ENCODE results near the gene ITIH4.

The ITIH4 gene

DNA sequence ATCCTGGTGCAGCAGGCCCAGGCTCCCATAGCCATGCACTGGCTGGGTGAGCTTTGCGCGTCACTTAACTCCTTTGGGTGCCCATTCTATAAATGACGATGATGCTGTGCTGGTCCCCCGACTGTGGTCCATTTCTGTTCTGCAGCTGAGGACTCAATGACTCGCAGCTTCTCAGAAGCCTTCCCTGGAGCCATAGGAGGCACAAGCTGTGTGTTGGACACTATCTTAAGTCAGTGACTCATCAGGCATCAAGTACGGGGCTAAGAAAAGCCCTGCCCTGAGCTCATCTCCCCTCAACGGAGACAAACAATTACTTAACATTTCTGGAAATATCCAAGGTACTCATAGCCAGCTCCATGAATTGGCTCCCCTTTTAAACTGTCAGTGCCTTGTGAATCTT lies 18.1 kb upstream of the ITIH4 start:
- no peak for DNase-seq (ENCODE audit: low read depth, low spot score)

DNA sequence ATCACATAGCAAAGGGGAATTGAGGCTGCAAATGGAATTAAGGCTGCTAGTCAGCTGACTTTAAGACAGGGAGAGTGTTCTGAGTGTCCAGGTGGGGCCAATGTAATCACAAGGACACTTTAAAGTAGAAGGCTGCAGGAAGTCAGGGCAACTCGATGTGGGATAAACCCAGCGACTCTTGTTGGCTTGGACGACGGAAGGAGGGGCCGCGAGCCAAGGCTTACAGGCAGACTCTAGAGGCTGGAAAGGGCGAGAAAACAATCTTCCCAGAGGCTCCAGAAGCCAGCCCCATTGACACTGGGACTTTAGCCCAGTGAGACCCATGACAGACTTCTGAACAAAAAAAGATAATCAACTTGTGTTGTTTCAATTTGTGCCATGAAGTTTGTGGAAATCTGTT lies 17.3 kb upstream of the ITIH4 start:
- DNase-seq (ENCODE audit: low read depth, low spot score) = no peak

DNA sequence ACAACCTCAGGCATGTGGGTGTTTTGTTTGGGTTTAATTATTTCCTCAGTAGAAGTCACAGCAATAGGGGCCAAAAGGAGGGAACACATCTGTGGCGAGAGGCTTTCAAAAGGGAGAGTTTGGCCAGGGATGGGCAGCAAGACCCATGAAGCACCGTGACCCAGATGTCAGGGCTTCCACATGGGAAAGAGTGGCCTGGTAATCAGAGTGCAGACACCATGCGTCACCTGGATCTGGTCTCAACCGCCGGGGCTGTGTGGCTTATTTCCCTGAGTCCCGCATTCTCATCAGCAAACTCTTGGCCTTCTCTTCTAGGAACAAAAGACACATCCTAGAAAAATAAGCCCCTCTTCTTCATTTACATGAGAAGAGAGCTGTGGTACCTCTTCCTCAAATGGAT lies 16.8 kb upstream of the ITIH4 start:
- no peak for DNase-seq (ENCODE audit: low read depth, low spot score)

DNA sequence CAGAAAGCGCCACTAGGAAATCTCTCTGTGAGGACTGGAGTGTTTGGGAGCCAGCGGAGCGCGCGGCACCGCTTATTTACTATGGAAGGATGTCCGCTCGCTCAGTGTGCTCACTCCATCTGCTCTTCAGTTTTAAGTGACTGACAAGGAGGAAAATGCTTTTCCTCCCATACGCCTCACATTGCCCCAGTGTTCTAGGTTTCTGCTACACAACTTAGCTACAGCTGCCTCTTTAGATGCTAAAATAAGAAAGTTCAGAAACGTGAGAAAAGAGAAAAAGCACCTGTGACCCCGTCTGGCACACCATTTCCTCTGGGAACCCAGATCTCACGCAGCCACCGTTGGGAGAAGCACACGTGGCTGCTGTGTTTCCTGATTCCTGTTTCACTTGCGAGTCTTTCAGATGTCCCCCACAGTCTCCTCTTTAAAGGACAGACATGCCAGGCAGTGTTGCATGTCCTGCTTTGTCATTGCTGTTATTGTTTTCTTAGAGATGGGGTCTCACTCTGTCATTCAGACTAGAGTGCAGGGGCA lies 16.0 kb upstream of the ITIH4 start:
- DNase-seq (ENCODE audit: low read depth, low spot score) = no peak

DNA sequence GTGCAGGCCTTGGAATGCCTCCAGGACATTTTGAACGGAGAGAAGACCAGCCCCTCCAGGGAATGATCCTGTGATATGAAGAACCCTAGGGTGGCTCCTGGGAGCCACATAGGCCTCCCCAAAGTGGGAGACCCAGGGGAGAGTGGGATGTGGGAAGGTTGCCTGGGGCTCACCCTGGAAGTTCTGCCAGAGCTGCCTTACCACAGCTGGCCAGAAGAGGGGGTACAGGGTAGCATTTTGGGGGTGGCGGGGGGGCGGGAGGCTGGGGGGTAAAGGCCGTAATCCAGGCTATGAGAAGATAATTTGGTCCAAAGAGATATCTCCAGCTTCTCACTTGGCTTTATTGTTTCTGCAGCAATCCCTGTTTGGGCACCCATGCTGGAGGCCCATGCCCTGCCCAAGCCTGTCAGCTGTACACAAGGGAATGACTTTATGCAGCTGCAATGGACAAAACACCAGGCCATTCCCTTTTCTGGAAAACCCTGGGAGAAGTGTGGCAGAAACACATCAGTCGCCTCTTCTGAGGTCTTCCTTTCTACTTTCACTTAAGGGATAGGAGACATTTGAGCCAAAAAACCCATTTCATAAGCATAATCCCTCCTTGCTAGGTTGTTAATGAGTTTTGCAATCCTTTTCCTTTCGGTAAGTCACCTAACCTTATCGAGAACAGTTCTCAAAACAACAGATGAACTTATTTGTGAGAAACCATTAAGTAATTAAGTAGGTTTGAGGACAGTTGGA lies 15.4 kb upstream of the ITIH4 start:
- no peak for DNase-seq (ENCODE audit: low read depth, low spot score)

DNA sequence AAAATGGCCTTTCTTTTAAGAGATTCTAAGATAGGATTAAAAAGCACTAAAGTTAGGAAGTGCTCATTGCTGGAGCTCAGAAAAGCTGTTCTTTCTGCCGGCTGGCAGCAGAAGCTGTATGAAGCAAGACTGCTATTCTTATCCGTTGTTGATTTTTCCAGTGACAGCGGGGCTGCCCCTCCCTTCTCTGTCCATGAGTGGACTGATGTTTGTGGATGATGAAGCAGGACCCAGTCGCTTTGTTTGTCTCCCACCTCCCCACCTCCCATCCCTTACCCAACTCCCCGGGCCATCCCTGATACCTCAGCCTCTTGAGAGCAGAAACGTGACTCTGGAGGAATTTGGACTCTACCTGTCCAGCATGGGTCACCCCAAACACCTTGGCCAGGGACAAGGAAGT lies 14.7 kb upstream of the ITIH4 start:
- DNase-seq (ENCODE audit: low read depth, low spot score) = no peak

DNA sequence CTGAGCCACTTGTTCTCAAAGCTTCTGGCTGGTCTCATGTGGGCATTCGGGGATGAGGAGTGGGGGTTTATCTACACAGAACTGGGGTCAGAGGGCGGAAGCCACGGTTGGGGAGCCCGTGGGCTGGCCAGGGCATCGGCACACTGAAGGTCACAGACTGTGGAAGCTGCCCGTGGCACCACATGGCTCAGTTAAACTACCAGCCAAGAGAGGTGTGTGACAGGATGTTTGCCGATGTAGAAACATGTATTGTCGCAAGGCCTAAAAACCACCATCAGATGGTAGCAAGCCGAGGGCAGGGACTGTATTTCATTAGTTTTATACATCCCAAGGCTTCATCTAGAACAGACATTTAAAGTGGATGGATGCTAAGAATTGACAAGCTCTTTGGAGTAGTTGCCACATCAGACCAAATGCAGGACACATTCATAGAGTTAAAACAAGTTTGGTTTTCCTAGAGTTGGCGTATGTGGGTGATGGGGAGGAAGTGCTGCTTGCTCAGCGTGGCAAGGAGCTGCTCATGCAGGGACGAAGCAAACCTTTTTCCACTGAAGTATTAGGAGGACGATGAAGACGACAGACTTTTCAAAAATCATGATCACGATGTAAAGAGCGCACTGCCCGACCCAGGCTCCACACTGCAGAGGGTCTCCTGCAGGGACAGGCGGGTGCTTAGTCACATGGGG lies 14.0 kb upstream of the ITIH4 start:
- DNase-seq (ENCODE audit: low read depth, low spot score) = no peak

DNA sequence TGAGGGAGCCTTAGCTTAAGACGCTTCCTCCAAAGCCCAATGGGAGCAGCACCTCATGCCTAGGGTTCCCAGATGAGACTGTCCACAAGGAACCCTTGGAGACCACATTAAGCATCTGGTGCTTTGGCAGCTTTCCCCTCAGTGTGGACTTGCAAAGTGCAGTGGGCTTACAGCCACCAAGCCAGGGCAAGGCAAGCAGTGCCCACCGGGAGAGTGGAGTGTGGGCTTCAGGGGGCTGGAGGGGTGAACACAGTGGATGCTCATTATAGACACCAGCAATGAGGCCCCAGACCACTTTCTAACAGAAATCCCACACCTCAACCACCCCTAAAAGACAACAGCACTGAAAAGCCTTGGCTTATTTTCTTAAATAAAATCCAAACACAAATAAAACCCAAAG lies 13.4 kb upstream of the ITIH4 start:
- DNase-seq (ENCODE audit: low read depth, low spot score) = no peak

DNA sequence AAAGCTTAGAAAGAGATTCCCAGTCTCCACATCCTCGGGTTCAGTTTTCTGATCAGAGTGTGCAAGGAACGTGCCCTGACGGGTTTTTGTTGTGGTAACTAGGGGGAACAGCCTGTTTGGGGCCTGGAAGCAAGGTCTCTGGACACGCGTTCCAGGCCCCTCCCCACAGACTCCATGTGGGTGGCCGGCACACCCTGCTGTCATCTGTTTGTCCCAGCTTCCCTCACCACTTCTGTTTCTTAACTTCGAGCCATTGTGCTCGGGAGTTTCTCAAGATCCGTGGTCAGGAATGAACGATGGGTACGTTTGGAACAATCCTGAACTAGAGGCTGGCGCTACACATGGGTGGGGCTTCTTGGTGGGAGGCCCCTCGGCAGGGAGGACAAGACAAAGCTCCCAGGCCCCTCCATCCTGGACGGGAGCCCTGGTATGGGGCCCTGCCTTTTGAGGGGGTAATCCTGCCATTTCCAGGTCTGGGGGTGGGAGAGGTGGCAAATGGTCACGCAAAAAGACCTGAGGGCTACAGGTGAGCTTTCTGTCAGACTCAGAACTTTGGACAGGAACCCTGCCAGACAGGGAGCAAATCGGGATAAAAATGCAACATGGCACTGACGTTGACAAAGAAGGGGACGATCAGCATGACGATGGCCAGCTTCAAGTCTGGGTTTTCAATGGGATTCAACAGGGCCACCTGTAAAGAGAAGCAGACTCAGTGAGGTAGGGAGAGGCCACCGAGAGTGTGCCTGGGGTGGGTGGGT lies 12.8 kb upstream of the ITIH4 start:
- DNase-seq (ENCODE audit: low read depth, low spot score) = no peak

DNA sequence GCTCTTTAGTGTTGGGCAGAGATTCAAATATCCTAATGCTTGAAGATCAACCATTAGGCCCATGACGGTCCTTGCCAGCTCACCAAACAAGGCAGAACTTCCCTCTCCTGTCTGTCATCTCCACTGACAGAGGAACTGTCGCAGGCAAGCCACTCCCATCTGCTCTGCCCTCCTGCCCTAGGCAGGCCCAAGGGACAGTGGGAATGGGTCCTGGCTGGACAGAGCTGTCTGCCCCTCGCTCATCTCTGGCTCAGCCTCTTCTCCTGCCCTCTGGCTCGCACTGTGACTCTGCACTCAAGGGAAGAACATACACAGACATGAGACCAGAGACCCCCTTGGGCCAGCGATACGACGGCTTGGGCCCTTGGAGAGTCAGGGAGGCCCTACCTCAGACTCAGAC lies 12.0 kb upstream of the ITIH4 start:
- DNase-seq (ENCODE audit: low read depth, low spot score) = no peak

DNA sequence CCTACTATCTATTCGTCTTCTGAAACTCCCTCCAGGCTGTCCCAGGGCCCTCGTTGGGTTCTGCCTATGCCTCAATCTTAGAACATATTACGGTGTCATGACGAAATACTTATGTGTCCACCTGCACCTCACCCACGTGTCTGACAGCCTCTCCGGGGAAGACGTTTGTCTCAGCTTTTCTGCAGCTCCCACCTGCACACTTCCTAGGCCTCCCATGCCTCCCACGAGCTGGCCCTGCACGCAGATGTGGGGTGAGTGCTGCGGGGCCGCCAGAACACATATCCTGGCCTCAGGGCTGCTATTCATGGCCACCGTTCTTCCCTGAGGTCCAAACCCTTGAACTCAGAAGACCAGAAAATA lies 11.5 kb upstream of the ITIH4 start:
- DNase-seq (ENCODE audit: low read depth, low spot score) = no peak

DNA sequence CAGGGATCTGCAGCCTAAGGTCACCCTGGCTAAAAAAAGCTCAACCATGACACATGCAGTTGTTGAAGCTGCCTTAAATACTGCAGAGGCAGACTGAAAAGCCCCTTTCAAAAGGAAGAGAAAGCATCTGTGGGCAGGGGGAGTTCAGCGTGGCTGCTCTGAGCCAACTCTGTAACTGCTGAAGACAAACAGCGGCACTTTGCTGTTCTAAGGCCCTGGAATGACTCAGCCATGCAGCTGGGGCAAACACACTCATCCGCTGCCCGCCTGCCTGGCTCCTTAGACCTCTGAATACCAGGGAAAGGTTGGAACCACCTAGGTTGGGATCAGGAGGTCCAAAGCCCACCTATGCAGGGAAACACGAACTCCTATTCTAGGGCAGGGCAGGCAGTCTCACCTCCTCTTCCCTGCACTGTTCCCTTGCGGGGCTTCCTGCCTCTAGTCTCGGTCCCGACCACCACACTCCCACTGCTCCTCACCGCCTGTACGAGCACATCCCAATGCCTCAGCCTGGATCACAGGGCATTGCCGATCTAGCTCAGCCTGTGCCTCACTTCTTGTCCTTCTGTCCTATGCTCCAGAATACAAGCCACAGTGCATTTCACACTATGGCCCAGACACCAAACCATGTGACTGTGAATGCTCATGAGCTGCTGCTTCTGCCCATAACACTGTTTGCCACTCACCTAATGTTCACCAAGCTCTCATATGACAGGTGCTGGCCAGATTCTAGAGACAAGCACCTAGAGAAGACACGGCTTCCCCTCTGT lies 10.9 kb upstream of the ITIH4 start:
- no peak for DNase-seq (ENCODE audit: low read depth, low spot score)

DNA sequence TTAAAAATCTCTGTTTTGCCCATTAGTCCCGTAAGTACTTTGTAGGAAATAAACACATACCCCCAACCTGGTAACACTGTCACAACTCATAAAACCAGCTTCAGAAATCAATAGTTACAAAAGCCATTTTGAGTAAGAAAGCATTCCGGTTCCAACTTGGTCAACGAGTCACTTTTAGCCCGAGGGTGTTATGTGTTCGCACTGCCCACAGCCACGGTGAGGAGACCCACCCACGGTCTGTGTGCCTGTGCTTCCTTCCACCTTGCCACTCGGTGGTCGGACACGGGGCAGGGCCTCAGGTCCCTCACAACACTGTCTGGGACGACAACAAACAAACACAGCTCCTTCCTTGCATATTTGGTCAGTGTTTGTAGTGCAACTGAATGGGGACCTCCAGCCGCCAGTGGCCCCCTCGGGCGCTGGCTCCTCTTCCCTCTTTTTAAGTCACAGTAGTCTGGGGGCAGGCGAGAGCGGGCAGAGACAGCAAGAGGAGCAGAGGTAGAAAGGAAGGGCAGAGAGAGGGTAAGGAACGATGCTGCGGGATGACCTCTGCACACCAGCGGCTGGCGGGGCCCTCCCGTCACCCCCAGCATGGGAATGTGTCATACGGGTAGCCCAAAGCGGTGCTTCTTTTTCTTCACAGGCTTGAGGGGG lies 9.5 kb upstream of the ITIH4 start:
- no peak for DNase-seq (ENCODE audit: low read depth, low spot score)

DNA sequence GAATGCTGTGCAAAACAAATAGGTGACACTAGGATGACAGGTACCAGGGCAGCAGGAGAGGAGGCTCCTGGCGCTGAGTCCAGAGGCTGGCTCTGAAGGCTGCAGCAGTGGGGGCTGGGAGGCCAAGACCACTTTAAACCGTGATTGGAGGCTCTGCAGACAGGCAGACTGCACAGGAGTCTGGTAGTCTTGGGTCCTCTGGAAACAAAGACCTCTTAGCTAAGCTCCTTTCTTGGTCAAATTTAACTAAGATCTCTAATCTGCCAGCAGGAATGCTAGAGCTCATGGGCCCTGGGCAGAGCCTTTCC lies 8.8 kb upstream of the ITIH4 start:
- DNase-seq (ENCODE audit: low read depth, low spot score) = no peak

DNA sequence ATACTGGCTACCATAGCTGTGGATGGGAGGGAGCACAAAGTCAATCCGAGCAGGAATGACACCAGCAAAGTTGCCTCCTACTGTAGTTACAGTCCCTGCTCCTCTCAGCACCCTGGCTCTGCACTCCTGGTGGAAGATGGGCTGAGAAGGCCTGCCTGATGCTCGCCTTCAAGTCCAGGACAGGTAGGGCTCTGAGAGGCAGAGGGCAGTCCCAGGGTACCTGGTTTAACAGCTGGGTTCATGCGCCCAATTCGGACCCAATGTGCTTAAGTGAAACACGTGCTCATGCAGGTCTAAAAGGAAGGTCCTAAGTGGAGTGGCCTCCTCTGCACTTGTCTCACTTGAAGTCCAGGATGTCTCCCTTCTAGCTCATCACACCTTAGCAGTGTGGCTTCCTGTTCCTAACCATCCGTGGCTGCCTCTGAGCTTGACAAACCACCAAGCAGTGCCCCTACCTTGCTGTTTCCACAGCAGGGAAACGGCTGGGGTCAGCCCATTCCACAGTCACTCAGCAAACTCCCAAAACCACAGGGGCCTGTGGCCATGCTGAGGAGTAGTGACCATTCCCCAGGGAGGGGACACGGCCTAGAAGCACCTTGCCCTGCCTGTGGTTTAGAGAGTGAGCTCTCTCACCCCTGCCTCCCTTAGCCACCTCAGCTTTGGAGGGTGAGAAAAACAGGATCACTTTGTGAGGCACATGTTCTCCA lies 8.2 kb upstream of the ITIH4 start:
- DNase-seq (ENCODE audit: low read depth, low spot score) = no peak

DNA sequence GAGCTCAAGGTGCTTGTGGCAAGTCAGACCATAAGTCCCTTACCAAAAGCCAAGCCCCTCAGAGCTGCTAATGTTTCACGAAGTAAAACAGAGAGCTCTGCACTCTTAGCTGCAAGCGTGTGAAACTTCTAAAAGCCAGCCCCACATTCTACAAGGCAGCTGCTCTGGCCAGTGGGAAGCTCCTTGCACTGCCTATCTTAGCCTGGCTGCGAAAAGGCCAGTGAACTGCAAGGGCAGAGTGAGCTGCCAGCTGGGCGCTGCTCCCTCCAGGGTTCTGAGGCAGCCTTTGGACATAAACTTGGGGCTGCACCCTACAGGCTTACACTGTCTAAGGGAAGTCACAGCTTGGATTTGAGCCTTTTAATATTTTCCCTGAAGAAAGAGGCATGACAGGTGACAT lies 6.5 kb upstream of the ITIH4 start:
- no peak for DNase-seq (ENCODE audit: low read depth, low spot score)

DNA sequence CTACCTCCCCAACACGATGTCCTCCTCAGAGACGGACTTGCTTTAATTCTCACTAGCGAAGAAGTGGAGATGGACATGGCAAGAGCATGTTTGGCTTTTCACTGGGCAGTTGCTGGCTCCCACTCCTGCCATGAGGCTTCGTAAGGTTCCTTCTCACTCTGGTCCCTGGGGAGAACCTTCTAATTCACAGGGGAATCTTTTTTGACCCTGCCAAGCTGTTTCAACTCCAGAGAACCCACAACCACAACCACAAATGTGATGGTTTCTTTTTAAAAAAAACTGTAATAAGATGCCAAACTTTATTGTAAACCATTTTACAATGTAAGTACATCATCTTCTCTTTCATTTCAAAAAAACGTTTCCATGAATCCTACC lies 6.0 kb upstream of the ITIH4 start:
- no peak for DNase-seq (ENCODE audit: low read depth, low spot score)

DNA sequence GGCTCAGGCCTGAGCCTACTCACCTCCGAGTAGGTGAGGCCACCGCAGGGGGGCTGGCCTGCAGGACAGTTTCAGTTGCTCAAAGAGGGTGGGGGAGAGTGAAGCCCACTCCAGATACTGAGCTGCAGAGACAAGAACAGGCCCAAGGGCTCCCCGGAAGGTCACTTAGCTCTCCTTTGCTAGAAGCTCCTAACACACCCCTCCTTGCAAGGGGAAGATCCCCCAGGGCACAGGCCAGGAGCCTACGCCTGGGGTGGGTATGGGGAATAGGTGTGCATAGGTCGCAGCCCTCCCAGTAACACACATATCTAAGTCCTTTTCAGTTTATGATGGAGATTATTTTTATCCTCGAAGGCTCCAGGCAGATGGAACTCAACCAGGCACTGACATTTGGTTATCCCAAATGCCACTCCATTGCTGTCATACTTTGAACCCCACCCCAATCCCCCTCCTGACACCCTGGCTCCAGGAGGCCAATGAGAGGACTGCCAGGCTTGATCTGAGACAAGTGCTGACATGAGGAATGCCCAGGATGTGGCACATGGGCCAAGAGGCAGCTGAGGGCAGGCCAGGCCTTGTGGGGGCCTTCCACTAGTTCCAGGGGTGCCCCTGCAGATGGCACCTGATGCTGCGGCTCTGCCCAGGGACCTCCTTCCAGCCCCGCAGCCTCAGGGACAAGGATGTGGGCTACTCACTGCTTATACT lies 5.4 kb upstream of the ITIH4 start:
- no peak for DNase-seq (ENCODE audit: low read depth, low spot score)

DNA sequence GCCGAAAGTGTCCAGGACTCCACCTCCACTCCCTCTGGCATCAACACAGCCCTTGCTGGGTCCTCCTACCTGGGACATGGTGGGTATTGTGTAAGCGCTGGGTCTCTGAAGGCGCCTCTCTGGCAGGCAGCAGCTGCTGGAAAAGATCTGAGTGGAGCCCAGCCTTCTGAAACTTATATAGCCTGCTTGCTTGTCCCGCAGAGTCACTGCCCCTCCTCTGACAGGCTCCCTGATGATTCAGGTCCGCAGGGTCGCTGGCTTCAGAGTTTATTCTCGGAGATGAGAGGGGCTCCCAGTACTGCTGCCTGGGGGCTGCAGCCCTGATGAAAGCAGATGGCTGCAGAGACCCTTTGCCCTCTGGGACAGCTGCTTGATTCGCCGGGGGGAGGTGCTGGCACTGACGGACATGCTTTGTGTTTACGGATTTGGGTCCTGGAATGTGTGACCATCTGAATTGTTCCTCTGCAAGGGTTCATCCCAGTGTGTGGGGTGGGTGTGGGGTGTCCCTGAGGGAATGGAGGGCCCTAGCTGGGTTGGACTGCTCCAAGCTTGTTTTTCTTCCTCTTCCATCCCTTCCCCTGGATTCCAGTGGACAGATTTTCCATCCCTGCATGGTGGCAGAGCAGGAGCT lies 4.5 kb upstream of the ITIH4 start, which contains the start of gene MUSTN1:
MUSTN1 (minus strand) TSS at position 149 of the 631 bp plus-strand sequence; CDS start at position 78, 71 bp downstream.
- DNase-seq (ENCODE audit: low read depth, low spot score) = no peak

DNA sequence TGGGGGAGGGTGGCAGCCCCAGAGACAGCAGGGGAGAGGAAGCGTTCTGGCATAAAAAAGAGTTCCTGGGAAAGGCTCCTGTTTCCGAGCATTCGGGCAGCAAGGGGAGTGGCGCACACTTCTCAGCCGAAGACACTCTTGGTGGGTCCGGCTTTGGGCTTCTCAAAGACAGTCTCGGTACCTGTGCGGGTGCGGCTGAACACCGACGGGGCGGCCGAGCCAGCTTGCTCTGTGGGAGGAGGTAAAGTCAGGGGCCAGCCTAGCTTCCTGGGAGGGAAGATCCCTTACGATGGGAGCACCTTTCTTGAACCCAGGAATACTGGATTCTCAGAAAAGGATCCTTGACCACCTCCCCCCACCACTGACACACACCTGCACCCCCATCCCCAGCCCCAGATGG lies 2.7 kb upstream of the ITIH4 start:
- DNase-seq (ENCODE audit: low read depth, low spot score) = no peak
